ENCODE results near the gene IGDCC3.

Gene IGDCC3

DNA sequence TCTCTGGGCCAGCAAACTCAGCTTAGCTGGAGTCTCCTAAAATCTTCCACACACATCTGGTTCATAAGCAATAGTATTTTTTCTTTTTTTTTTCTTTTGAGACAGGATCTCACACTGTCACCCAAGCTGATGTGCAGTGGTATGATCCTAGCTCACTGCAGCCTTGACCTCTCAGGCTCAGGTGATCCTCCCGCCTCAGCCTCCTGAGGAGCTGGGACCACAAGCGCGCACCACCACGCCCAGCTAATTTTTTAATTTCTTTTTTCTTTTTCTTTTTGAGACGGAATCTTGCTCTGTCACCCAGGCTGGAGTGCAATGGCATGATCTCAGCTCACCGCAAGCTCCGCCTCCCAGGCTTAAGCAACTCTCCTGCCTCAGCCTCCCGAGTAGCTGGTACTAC lies 39.0 kb downstream of the IGDCC3 start:
- DNase-seq = no peak

DNA sequence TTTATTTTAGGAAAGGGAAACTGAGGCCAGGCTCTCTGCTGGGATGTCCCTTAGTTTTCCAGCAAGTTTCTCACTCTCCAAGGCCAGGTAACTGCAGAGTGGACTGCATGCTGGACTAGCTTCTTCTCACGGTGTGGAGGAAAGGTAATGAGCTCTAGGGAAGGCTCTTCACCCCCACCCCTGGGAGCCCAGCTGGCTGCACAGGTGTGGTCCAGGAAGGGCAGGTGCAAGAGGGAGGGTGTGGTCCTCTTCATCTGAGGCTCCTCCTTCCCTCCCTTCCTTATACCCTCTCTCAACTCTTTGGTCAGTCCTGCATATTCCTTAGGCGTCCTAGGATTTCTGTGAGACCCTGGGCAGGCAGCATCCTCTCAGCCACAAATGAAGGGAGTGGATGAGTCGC lies 39.4 kb downstream of the IGDCC3 start:
- DNase-seq = peak; percentile 75

DNA sequence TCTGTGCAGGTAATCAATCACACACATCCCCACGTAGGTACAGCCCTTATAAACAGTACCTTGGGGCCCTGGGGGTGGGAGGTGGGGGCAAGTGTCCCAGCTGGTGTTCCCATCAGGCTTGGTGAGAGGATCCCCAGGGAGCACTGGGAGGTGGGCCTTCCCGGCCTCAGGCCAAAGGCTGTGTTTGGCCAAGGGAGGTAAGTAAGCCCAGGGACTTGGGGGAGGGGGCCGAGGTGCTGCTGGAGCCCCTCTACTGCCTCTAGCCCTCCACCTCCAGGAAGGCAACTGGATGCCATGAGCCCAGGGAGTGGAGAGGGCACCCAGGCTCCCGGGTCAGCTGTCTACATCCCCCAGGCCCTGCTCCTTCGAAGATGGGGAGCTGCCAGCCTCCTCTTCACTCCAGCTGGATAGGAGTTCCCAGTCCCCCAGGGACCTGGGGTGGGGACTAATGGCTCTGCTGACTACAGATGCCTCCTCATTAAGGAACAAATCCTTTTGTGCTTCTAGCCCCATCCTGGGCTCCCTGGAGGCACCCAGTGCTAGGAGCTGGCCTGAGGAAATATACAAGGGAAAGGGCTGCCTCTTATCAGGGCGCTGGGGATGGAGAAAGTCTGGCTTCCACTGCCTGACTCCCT lies 40.2 kb downstream of the IGDCC3 start:
- peak; percentile 17 for DNase-seq

DNA sequence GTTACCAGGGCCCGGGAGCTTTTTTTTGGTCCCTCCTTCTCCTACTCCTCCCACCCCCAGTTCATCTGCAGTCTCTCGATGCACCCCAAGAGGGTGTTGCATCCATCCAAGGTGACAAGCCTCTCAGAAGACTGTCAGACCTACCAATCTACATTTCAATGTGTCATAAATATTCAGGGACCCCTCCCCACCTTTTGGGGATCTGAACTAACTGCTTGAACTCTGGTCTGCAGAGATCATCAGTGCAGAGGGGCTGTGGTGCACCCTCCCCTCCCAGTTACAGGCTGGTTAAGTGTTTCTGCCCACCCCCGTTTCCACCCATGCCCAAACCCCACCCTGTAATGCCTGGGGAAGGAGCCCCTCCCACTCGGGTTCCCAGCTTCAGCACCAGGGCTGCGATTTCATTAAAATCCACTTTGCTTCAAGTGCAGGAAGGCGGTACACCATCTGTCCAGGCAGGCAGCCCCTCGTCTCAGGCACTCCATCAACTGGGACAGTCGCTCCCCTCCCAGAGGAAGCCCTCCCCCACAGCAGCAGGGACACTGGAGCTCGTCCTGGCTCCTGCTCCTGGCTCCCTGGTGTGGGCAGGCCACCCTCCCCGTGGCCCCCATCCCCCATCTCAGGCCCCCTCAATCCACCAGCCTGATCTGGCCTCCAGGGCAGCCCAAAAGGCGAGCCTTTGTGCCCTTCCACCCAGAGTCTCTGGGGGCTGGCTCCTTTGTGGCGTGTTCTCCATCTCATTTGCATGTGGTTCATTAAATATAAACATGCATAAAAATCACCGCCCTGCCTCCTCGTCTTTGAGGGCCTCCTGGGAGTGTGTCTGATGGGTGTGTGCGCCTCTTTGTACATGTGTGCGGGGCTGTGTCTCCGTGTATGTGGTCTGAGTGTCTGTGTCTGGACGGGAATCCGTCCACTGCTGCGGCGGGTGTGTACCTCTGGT lies 41.0 kb downstream of the IGDCC3 start:
- DNase-seq = no peak

DNA sequence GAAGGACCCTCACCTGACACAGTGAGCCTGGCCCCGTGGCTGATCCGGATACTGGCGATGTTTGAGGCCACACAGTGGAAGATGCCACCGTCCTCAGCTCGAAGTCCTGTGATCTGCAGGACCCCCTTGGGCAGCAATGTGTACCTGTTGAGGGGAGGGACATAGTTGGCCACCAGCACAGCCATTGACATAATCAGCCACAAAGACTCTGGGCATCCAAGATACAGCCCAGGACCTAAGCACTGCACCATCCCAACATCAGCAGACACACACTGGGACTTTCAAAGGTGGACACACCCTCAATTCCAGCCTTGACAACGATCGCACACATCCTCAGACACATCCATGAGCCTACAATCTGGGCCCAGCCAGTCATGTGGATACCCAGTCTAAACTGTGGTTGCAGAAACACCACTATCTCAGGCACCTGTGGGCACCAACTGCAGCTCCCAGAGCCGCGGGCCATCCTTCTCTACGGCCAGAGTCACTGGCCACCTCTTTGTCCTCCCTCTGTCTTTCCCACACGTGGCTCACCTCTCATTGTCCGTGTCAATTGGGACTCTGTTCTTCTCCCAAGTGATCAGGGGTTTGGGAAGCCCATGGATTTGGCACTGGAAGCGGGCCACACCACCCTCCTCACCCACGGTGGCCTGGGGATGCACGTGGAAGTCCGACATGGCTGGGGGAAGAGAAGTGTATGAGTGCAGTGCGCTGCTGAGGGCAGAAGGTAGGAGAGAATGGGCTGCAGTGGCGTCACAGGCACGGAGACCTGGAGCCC lies 42.3 kb downstream of the IGDCC3 start:
- DNase-seq = no peak

DNA sequence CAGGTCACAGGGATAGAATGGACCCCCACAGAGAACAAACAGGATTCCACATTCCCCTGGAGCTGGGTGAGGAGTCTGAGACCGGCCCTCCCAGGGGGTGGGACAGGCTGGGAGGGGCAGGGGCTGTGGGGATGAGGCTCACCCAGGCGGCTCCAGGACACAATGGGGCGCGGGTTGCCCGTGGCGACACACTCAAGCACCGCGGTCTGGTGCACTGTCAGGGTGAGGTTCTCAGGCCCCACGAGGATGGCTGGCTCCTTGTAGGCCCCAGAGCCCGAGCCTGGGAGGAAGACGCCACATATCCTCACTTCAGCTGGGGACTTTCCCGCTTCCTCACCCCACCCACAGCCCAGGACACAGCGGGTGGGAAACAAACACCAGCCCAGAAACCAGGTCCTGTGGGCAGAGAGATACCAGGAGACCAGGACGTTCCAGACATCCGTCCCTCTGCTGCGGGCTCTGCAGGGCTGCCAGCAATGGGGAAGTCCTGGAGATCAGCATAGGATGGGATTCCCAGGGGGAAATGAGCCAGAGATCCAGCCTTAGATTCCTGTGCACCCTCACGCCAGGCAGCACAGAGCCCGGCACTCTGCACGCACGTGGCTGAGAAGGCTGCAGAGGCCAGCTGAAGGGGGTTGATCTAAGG lies 43.1 kb downstream of the IGDCC3 start:
- peak; percentile 29 for DNase-seq

DNA sequence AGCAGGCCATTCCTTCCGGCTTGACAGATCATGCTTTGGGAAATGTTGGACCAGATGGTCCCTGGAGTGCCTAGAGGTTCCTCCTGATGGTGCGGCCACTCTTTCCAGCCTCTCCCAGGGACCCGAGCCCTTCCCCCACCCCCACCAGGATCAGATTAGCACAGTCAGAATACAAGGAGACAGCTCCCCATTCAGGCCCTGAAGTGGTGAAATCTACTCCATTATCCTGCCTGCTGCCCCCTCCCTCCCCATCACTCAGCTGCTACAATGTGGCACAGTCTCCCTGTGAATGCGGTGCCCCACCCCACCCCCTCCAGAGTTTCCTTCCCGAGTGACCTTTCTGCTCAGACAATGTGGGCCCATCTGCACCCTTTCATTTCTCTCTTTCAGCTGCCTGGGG lies 43.9 kb downstream of the IGDCC3 start:
- no peak for DNase-seq

DNA sequence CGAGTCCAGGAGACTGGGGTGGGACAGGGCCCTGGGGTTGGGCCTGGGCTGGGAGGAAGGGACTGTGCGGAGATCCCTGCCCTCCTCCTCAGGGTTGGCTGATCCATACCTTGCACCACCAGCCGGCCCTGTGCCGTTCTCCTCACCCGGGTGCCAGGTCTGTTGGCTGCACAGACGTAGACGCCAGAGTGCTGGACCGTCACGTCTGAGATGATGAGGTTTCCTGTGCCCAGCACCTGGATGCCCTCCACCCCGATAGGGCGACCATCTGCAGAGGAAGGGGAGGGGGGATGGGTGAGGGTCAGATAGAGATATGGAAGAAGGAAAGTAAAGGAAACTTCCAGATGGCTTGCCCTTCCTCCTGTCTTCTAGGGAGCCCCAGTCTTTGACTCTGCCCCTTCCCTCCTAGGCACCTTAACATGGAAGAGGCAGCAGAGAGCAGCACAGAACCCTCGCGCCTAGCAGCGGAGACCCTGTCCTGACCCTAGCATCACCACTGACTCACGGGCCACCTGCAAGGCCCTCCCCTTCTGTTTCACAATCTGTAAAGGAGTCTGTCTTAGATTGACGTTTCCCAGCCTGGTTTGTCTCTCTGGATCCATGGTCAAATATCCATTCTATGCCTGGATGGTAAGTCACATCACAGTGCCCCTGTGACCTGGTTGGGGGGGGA lies 44.5 kb downstream of the IGDCC3 start:
- no peak for DNase-seq

DNA sequence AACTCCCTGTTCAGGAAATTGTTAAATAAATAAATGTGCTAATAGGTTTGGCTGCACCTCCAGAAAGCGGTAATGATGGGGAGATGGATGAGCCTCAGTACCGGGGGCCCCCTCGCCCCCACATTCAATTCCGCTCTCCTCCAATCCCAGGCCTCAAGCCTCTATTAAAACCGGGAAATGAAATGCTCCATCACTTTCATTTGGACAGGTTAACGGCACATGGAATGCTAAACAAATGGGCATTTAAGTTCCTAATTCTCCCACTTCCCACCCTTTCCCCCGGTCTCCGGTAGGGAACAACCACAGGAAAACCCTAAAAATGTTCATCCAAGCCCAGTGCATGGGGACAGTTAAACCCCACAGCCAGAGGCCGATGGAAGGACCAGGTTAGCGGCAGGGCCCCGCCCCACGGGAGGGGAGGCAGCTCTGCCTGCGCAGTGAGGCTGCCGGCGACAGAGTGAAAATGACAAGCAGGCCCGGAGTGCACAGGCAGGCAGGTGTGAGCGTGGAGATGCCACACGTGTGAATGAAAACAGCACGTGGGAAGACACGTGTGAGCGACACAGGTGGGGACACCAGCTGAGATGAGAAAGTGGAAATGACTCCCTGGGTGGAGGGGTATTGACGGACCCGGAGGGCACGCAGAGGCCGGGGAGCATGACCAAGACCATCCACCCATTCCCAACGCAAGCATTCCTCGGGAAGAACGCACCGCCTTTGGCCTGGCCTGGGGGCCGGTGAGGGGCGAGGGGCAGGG lies 45.2 kb downstream of the IGDCC3 start:
- DNase-seq = no peak

DNA sequence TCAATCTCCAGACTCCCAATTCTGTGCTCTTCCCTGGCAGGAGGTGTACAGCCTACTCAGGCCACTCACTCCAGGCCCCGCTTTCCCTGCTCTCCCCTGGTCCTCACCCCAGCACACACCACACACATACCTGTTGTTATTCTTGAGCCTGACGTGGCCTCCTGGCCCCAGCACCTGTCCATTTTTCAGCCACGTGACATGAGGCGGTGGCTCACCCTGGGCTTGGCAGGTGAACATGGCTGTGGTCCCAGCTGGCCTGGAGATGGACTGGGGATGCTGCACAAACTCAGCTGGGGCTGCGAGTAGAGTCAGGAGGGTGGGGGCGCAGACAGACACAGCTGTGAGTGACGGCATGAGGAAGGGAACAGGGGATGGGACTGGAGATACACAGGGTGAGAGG lies 46.0 kb downstream of the IGDCC3 start:
- DNase-seq = peak; percentile 30

DNA sequence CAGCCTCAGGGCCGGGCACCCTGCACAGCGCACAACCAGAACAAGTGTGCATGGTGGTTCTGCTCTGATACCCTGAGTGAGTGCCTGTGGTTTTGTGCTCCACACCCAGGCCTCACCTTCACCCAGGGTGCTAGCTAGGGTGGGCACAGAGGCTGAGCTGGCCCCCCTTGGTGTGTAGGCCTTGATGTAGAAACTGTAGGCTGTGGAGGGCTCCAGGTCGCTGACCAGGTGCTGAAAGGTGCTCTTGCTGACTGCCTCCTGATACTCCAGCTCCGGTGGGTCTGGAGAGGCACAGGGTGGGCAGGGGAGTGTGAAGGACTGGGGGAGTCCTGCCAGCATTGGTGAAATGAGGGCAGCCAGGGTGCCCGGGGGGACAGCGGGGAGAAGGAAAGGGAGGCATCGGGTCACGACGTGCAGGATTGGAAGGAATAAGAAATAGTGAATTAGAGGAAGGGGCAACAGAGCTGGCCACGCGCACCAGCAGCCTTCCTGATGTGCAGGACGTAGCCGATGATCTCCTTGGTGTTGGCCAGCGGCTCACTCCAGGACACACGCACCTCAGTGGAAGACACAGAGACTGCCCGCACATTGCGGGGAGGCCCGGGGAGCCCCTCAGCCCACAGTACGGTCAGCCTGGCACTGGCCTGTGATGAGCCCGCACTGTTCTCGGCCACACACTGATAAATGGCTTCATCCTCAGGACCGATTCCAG lies 46.7 kb downstream of the IGDCC3 start:
- DNase-seq = no peak

DNA sequence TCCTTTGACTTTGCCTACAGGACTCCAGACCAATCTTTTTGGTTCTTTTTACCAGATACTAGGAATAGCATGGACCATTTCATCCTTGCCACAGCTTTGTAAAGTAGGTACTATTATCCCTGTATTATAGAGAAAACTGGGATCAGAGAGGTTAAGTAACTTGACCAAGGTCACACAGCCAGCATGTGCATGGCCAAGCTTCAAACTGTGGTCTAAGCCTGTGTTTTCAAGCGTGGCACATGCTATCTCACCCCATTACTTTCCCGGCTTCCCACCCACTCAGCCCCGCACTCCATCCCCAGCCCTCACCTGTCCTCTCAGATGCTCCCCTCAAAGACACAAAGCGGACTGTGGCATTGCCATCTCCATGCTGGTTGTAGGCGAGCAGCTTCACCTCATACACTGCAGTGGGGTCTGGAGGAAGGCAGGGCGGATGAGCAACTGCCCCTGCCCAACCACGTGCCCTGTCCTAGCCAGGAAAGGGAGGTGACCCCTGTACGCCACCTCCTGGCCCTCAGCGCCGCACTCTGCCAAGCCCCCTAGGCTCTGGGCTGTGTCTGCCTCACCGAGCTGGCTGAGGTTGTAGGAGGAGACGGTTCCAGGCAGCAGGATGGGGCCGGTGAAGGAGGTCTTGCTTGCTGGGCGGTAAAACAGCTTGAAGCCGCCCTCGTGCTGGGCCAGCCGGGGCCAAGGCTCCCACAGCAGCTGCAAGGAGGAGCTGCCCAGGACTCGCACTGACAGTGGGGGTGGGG lies 47.6 kb downstream of the IGDCC3 start:
- no peak for DNase-seq

DNA sequence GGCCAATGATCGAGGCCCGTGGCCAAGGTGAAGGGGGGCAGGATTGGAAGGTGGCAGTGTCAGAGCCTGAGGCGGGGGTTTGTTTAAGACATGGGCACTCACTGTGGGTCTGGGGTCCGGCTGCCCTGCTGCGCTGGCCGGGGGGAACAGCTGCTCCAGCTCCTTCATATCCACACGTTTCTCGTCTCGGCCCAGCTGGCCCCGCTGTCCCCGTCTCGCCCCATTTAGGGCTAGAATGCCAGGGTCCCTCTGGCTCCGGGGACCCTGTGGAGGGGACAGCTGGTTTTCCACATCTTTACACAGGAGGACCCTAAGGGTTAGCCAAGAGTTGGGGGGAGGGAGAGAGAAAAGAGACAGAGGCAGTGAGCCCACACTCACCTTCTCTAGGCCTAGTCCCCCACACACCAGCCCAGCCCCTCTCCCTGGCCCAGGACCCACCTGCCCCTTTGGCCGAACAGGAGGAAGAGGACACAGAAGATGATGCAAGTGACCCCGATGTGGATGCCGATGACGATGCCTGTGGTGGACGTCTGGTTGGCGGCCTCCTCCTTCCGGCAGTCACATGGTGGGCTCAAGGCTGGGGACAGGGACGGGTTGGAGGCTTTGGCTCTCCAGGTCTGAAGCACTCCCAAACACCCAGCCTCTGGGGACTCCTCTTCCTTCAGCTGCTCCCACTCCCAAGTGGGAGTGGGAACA lies 48.4 kb downstream of the IGDCC3 start:
- no peak for DNase-seq

DNA sequence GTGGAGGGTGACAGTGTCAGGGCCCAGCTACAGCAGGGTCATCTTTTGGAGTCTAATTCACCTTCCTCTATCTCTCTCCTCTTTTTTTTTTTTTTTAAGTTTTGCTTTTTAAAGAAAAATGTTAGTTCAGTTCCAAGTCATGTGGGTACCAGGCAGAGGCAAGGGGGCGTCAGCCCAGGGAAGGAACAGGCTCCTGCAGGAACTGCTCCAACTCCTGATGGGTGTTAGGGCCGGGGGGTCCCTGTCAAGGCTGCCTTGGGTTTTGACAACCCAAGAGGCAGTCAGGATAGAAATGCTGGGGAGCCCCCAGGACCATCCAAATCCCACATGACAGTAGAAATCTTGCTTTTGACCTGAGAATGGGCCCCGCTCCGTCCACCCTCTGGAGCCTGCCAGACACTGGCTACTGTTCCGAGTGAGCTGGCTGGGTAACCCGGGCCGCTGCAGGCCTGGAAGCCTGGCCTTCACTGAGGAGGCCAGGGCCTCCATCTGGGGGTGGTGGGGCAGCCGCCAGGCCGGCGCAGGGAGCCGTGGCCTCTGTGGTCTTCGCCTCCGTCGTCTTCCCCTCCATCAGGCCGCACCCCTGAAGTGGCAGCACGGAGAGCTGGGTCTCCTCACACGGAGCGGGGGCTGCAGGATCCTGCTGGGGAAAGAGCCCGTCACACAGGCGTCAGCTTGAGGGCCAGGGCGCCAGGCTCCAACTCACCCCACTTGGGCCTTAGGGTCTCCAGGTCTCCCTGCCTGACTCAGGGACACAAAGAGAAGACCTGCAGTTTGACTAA lies 49.1 kb downstream of the IGDCC3 start:
- no peak for DNase-seq

DNA sequence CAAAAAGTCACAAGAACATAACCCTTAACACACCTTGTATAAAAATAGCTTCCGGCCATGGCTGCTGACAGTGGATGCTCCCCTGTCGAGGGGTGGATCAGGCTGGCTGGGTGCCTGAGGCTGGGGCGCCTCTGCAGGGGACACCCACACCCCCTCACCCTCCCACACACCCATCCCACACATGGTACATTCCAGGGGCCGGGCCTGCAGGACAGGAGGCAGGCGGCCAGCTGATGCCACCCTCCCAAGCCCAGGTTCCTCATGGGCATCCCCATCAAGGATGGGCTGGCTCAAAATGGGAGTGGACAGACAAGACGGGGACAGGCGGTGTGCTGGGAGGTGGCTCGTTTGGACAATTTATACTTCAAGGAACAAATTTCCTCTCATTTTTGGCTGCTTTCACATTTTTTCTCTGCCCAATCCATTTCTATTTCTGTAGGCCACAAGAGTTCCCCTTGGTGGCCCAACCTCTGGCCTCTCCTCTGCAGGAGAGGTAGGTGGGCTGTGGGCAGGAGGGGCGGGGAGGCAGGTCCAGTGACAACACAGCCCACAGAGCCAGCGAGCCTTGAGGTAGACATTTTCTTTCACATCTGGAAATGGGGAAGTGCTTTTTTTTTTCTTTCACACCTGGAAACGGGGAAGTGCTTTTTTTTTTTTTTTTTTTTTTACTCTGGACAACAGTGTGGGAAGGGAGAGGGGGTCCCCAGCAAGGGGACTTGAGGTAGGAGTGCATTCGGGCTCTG lies 50.0 kb downstream of the IGDCC3 start:
- no peak for DNase-seq

DNA sequence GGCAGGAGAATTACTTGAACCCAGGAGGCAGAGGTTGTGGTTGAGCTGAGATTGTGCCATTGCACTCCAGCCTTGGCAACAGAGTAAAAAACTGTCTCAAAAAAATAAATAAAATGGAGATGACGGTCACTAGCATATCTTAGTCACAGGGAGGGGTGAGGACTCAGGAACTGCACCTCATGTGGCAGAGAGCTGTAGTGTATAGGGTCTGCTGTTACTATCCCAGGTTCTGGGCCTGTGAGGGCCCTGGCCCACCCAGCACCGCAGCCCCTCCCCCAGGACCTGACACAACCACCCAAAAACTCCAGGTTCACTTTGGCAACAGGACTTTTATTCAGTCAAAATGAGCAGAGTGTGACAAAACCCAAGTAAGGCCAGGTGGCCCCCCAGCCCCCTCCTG lies 51.0 kb downstream of the IGDCC3 start:
- no peak for DNase-seq

DNA sequence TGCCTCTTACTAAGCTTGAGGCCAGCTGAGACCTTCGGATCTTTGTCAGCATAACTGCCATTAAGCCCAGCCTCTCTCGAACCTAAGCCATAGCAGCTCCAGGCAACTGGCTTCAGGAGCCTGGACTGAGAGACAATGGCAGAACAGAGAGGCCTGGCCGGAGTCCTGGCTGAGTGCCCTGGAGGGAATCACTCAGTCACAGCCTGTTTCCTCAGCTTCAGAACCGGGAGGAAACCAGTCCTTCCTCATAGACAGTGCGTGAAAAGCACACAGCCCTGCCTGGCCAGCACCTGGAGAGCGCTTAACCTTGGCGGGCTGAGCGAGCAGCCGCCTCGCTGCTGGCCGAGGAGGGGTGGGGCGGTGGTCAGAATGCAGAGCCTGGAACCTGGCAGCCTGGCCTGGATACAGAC lies 51.7 kb downstream of the IGDCC3 start:
- DNase-seq = no peak

DNA sequence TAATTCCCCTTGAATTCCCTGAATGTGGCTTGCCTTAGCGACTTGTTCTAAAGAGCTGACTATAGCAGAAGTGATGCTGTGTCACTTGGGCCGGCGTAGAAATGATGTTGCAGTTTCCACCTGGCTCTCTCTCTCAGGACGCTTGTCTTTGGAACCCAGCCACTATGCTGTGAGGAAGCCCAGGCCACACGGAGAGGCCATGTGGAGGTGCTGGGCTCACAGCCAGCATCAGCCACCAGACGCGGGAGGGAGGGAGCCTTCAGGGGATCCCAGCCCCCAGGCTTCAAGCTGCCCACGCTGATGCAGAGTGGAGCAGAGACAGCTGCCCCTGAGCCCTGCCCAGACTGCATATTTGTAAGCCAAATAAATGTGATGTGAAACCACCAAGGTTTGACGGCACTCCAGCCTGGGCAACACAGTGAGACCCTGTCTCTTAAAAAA lies 54.7 kb downstream of the IGDCC3 start:
- DNase-seq = peak; percentile 5
